Choroid plexus epithelial cell (primary cell): ENCODE results near the gene EPHA2.

ENCODE experiments used
- DNase-seq: peaks from one replicate; pipeline ENCODE4 v3.0.0-alpha.2; 2010; ENCODE audit warnings: low read depth
- H3K4me3 ChIP-seq: 2 replicates; pipeline ENCODE4 v1.5.1; 2011; ENCODE audit warnings: low read depth, mild to moderate bottlenecking, control low read depth, low read length, moderate library complexity
- TF ChIP-seq, protein P1 (sequence below): conservative IDR thresholded peaks from 2 replicates; pipeline ENCODE4 v1.5.1; 2011; ENCODE audit warnings: low read depth, mild to moderate bottlenecking, control low read depth, inconsistent platforms, low read length, moderate library complexity

The EPHA2 gene

DNA sequence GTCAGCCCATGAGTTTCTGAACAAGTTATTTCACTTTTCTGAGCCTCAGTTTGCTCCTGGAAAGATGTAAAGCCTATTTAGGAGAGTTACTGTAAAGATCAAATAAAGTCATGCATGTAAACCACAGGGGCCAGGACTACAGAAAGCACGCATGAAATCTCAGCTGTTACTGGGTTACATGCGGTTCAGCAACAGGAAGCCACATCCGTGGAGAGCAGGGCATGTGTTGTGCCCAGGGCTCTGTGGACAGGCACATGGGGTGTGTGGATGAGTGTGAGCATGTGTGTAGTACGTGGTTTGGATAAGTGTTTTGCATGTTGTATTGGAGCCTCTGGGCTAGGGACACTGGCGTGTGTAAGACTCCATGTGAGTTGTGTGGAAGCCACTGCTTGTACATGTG, 2.2 kb upstream of the EPHA2 start:
- TF ChIP-seq, protein P1, sequence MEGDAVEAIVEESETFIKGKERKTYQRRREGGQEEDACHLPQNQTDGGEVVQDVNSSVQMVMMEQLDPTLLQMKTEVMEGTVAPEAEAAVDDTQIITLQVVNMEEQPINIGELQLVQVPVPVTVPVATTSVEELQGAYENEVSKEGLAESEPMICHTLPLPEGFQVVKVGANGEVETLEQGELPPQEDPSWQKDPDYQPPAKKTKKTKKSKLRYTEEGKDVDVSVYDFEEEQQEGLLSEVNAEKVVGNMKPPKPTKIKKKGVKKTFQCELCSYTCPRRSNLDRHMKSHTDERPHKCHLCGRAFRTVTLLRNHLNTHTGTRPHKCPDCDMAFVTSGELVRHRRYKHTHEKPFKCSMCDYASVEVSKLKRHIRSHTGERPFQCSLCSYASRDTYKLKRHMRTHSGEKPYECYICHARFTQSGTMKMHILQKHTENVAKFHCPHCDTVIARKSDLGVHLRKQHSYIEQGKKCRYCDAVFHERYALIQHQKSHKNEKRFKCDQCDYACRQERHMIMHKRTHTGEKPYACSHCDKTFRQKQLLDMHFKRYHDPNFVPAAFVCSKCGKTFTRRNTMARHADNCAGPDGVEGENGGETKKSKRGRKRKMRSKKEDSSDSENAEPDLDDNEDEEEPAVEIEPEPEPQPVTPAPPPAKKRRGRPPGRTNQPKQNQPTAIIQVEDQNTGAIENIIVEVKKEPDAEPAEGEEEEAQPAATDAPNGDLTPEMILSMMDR, result no peak
- no peak for DNase-seq
- no peak overlapping the region for H3K4me3 ChIP-seq

- TF ChIP-seq, protein P1, result no peak
- DNase-seq, result peak; percentile 73
- no peak overlapping the region for H3K4me3 ChIP-seq
These were observed 1.1 kb upstream of the EPHA2 start for GRCh38 chr1:16156848-16157495.

DNA sequence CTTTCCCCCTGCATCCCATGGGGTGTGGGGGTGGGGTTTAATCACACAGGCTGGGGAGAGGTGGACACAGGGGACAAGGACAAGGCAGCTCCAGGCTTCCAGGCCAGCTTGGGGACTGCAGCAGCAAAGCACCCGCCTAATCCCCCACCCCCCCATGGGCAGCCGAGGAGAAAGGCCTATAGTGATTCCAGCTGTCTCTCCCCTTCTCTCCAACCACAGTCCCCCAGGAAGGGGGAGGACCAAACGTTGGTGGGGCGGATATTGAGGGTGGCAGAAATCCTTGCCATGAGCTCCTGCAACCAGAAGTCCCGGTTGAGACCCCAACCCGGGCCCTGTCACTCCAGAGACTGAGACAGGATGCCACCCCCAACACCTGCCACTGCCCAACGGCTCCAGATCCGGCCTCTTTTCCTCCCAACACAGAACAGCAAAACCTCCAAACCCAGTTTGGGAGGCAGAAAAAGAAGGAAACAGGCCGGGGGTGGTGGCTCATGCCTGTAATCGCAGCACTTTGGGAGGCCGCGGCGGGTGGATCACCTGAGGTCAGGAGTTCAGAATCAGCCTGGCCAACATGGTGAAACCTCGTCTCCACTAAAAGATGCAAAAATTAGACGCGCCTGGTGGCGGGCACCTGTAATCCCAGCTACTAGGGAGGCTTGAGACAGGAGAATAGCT, 1.7 kb downstream of the EPHA2 start:
- H3K4me3 ChIP-seq, result peak overlapping the region; percentile 85
- TF ChIP-seq, protein P1, result no peak
- no peak for DNase-seq

DNA sequence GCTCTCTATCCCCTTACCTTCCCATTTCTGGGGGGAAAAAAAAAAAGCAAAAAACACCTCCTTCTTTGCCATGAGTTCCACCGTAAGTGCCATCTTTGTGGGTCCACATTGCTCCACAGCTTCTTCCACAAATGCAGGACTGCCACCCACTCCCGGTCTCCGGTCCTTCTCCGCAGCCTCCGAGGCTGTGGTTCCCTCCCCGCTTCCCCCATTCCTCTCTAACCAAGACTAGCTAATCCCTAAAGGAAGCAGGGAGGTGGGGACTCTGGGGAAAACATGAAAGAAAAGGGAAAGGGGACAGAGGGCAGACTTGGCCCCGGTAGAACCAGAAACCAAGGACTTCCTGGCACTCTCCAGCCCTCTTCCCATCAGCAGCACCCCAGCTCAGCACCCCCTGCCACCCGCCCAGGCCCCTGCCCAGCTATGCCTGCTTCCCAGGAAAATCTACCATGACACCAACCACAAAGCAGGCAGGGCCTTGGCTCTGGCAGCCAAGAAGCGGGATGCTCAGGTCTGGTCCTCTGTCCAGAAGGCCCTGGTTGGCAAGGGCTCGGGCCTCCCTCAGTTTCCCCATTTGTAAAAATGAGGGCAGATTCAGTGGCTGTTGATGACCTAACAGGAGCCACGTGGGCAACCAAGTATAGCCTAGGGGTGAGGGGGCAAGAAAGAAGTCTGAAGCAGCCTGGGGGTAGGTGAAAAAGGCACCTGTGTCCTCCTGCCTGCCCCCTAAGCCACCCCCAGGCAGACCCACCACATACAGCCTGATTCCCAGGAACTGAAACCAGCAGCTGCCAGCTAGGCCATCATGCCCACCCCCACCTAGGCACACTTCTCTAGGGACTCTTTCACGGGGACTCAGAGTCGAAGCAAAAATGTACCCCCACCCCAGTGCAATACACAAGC, 2.5 kb downstream of the EPHA2 start:
- DNase-seq, result no peak
- peak overlapping the region; percentile 85 for H3K4me3 ChIP-seq
- TF ChIP-seq, protein P1, result no peak

- TF ChIP-seq, protein P1, result no peak
- H3K4me3 ChIP-seq, result peak overlapping the region; percentile 85
These were observed 3.3 kb downstream of the EPHA2 start for GRCh38 chr1:16152481-16153087.

GRCh38 chr1:16151995-16152384, 3.9 kb downstream of the EPHA2 start:
- H3K4me3 ChIP-seq, result peak overlapping the region; percentile 13
- DNase-seq, result no peak
- TF ChIP-seq, protein P1, result no peak

More at GRCh38 chr1:16152481-16153087, 3.3 kb downstream of the EPHA2 start:
- DNase-seq, result peak; percentile 63
